Measurements from ENCODE around the gene CDK5R2. TPM values are rescaled to one million over a fixed set of nuclear protein-coding genes. Genes with fewer than 3 reads are reported as not detected.

Gene CDK5R2
- polyA plus RNA-seq, 1 donor from 2014 or later, result 2.0 TPM

DNA sequence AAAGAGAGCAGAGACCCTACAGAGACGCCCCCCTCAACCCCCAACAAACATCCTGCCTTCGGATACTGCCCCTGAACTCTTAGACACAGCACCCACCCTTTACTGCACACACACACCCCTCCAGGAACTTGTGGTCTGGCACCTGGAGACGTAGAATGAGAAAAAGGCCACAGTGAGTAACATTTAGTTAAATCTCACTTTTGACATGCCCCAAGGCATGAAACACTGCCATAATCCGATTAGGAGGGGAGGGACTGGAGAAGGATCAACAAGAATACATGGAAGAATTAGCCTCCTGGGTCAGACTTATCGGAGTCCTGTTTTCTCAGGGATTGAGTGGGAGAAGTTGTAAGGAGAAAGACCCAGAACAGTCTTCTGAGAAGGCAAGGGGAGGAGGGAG lies 4.1 kb downstream of the CDK5R2 start:
- H3K9ac ChIP-seq (ENCODE audit: low read length), result peak overlapping the region; percentile 59

GRCh38 chr2:218964041-218964771 lies 4.7 kb downstream of the CDK5R2 start:
- H3F3A ChIP-seq (ENCODE audit: insufficient read depth, low read length, poor library complexity, severe bottlenecking), result no peaks in the 10 kb centered on the region
- no peak overlapping the region for H2AFZ ChIP-seq (ENCODE audit: low read depth, low read length)
- peak overlapping the region; percentile 59 for H3K9ac ChIP-seq (ENCODE audit: low read length)
- no peaks in the 10 kb centered on the region for H3K79me2 ChIP-seq (replicated peaks; ENCODE audit: insufficient read depth, low read length)
- H3K4me3 ChIP-seq (ENCODE audit: low read length), result peak overlapping the region; percentile 71
- peak overlapping the region; percentile 47 for H3K27ac ChIP-seq (ENCODE audit: low read length)
- peaks cover 35% of the 10 kb centered on the region for H3K27me3 ChIP-seq (ENCODE audit: insufficient read depth, low read depth, low read length)
- no peaks in the 10 kb centered on the region for H3K36me3 ChIP-seq (ENCODE audit: insufficient read depth, low read length)
- peak overlapping the region; percentile 57 for H3K4me2 ChIP-seq (ENCODE audit: low read length)
- H3K9me3 ChIP-seq (ENCODE audit: low read length), result no peaks in the 10 kb centered on the region
- H4K20me1 ChIP-seq (ENCODE audit: insufficient read depth), result no peaks in the 10 kb centered on the region
- H3K9me2 ChIP-seq (ENCODE audit: insufficient read depth, low read length), result no peaks in the 10 kb centered on the region
- TF ChIP-seq, protein P1, sequence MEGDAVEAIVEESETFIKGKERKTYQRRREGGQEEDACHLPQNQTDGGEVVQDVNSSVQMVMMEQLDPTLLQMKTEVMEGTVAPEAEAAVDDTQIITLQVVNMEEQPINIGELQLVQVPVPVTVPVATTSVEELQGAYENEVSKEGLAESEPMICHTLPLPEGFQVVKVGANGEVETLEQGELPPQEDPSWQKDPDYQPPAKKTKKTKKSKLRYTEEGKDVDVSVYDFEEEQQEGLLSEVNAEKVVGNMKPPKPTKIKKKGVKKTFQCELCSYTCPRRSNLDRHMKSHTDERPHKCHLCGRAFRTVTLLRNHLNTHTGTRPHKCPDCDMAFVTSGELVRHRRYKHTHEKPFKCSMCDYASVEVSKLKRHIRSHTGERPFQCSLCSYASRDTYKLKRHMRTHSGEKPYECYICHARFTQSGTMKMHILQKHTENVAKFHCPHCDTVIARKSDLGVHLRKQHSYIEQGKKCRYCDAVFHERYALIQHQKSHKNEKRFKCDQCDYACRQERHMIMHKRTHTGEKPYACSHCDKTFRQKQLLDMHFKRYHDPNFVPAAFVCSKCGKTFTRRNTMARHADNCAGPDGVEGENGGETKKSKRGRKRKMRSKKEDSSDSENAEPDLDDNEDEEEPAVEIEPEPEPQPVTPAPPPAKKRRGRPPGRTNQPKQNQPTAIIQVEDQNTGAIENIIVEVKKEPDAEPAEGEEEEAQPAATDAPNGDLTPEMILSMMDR (IDR thresholded peaks at IDR 0.05; ENCODE audit: poor library complexity, severe bottlenecking), result no peak
- TF ChIP-seq MXI1 (conservative IDR thresholded peaks at IDR 0.05; ENCODE audit: poor library complexity, severe bottlenecking) (no peak), RAD21 (conservative IDR thresholded peaks at IDR 0.05) (no peak), EP300 (conservative IDR thresholded peaks at IDR 0.05; ENCODE audit: poor library complexity, severe bottlenecking) (no peak)

More for the DNA sequence above, 4.1 kb downstream of the CDK5R2 start:
- H3K4me2 ChIP-seq (ENCODE audit: low read length), result peak overlapping the region; percentile 57
- no peak overlapping the region for H2AFZ ChIP-seq (ENCODE audit: low read depth, low read length)
- H3F3A ChIP-seq (ENCODE audit: insufficient read depth, low read length, poor library complexity, severe bottlenecking), result no peaks in the 10 kb centered on the region
- H3K9me3 ChIP-seq (ENCODE audit: low read length), result no peaks in the 10 kb centered on the region
- H3K27me3 ChIP-seq (ENCODE audit: insufficient read depth, low read depth, low read length), result peaks cover 32% of the 10 kb centered on the region
- H3K79me2 ChIP-seq (replicated peaks; ENCODE audit: insufficient read depth, low read length), result no peaks in the 10 kb centered on the region
- no peaks in the 10 kb centered on the region for H4K20me1 ChIP-seq (ENCODE audit: insufficient read depth)
- TF ChIP-seq, protein P1 (IDR thresholded peaks at IDR 0.05; ENCODE audit: poor library complexity, severe bottlenecking), result no peak
- TF ChIP-seq SMC3 (conservative IDR thresholded peaks at IDR 0.05; ENCODE audit: poor library complexity), result no peak
- TF ChIP-seq EP300 (conservative IDR thresholded peaks at IDR 0.05; ENCODE audit: poor library complexity, severe bottlenecking), result no peak
- no peak for TF ChIP-seq TAF1 (IDR thresholded peaks at IDR 0.05; ENCODE audit: low read depth)
- TF ChIP-seq RAD21 (conservative IDR thresholded peaks at IDR 0.05), result no peak
- TF ChIP-seq EZH2 (IDR thresholded peaks at IDR 0.05; ENCODE audit: borderline replicate concordance, insufficient read depth, low read length, poor library complexity, severe bottlenecking), result no peak
- TF ChIP-seq POLR2AphosphoS5 (IDR thresholded peaks at IDR 0.05), result no peak
- TF ChIP-seq MXI1 (conservative IDR thresholded peaks at IDR 0.05; ENCODE audit: poor library complexity, severe bottlenecking), result no peak
- H3K9me2 ChIP-seq (ENCODE audit: insufficient read depth, low read length), result no peaks in the 10 kb centered on the region
- H3K27ac ChIP-seq (ENCODE audit: low read length), result peak overlapping the region; percentile 47
- peak overlapping the region; percentile 71 for H3K4me3 ChIP-seq (ENCODE audit: low read length)
- no peaks in the 10 kb centered on the region for H3K36me3 ChIP-seq (ENCODE audit: insufficient read depth, low read length)

GRCh38 chr2:218970894-218971293 lies 11.4 kb downstream of the CDK5R2 start:
- H3K27ac ChIP-seq (ENCODE audit: low read length), result no peak overlapping the region
- no peaks in the 10 kb centered on the region for H3F3A ChIP-seq (ENCODE audit: insufficient read depth, low read length, poor library complexity, severe bottlenecking)
- TF ChIP-seq RAD21 (conservative IDR thresholded peaks at IDR 0.05), result no peak

More at GRCh38 chr2:218970894-218971293, 11.4 kb downstream of the CDK5R2 start:
- Histone ChIP-seq H3K9ac (ENCODE audit: low read length) (no peak overlapping the region), H3K79me2 (replicated peaks; ENCODE audit: insufficient read depth, low read length) (no peaks in the 10 kb centered on the region), H2AFZ (ENCODE audit: low read depth, low read length) (no peak overlapping the region), H3K9me2 (ENCODE audit: insufficient read depth, low read length) (no peaks in the 10 kb centered on the region), H3K9me3 (ENCODE audit: low read length) (no peaks in the 10 kb centered on the region), H4K20me1 (ENCODE audit: insufficient read depth) (no peaks in the 10 kb centered on the region), H3K4me2 (ENCODE audit: low read length) (no peak overlapping the region), H3K27me3 (ENCODE audit: insufficient read depth, low read depth, low read length) (peaks cover 66% of the 10 kb centered on the region), H3K4me3 (ENCODE audit: low read length) (no peak overlapping the region), H3K36me3 (ENCODE audit: insufficient read depth, low read length) (no peaks in the 10 kb centered on the region)

All from neural cell (in vitro differentiated cells).